GM10266 (cell line): ENCODE results near the gene CTSG.

ENCODE experiments used
- DNase-seq: peaks from one replicate; pipeline ENCODE4 v3.0.0; 2012; ENCODE audit errors: extremely low spot score
- CTCF ChIP-seq: IDR thresholded peaks from 2 replicates; pipeline ENCODE4 v1.5.1; 2012; ENCODE audit warnings: mild to moderate bottlenecking, low read depth; ENCODE audit not compliant: control insufficient read depth, insufficient read depth; ENCODE audit errors: missing control alignments

CTSG gene

GRCh38 chr14:24576182-24576581 lies at the start of gene CTSG:
TSS of gene CTSG (minus strand) at chr14:24576250. CDS start at chr14:24576223, 27 bp downstream.
- no peak for TF ChIP-seq CTCF

GRCh38 chr14:24613747-24614146 lies 37.7 kb upstream of the CTSG start:
- DNase-seq = no peak
- TF ChIP-seq CTCF = no peak

More at GRCh38 chr14:24576182-24576581, at the start of gene CTSG:
- no peak for DNase-seq

- DNase-seq = no peak
- no peak for TF ChIP-seq CTCF
These were observed 37.2 kb upstream of the CTSG start for GRCh38 chr14:24613241-24613640.

GRCh38 chr14:24612196-24612595 lies 36.1 kb upstream of the CTSG start:
- no peak for DNase-seq
- no peak for TF ChIP-seq CTCF

GRCh38 chr14:24609655-24610344 lies 33.8 kb upstream of the CTSG start, which contains the start of gene GZMH:
TSS of gene GZMH (minus strand) at chr14:24609685. CDS start at chr14:24609613, 72 bp downstream.
- no peak for DNase-seq
- no peak for TF ChIP-seq CTCF

- no peak for DNase-seq
- no peak for TF ChIP-seq CTCF
These were observed 31.8 kb upstream of the CTSG start for GRCh38 chr14:24607635-24608514.
